GM10266 (cell line): ENCODE data around the gene HTT.

Experiments used
- DNase-seq: peaks from one replicate; pipeline ENCODE4 v3.0.0; 2012; ENCODE audit errors: extremely low spot score
- TF ChIP-seq, protein P1 (sequence below): IDR thresholded peaks from 2 replicates; pipeline ENCODE4 v1.5.1; 2012; ENCODE audit warnings: mild to moderate bottlenecking, low read depth; ENCODE audit not compliant: control insufficient read depth, insufficient read depth; ENCODE audit errors: missing control alignments

The HTT gene

DNA sequence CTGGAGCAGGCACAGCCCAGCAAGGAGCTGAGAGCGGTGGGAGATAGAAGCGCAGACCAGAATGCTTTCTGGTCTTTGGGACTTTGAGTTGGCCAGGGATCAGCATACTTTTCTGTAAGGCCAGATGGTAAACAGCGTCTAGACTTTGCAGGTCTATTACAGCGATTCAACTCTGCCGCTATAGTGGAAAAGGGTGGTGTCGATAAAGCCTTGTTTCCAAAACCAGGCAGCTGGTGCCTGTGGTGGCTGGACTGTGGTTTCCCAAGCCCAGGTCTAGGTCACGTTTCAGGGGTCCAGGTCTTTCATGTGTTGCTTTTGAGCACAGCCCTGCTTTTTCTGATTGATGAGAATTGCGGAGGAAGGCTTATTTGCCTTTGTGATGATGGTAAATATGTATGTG is 40.2 kb upstream of the HTT start:
- DNase-seq, result no peak
- TF ChIP-seq, protein P1, sequence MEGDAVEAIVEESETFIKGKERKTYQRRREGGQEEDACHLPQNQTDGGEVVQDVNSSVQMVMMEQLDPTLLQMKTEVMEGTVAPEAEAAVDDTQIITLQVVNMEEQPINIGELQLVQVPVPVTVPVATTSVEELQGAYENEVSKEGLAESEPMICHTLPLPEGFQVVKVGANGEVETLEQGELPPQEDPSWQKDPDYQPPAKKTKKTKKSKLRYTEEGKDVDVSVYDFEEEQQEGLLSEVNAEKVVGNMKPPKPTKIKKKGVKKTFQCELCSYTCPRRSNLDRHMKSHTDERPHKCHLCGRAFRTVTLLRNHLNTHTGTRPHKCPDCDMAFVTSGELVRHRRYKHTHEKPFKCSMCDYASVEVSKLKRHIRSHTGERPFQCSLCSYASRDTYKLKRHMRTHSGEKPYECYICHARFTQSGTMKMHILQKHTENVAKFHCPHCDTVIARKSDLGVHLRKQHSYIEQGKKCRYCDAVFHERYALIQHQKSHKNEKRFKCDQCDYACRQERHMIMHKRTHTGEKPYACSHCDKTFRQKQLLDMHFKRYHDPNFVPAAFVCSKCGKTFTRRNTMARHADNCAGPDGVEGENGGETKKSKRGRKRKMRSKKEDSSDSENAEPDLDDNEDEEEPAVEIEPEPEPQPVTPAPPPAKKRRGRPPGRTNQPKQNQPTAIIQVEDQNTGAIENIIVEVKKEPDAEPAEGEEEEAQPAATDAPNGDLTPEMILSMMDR, result no peak

DNA sequence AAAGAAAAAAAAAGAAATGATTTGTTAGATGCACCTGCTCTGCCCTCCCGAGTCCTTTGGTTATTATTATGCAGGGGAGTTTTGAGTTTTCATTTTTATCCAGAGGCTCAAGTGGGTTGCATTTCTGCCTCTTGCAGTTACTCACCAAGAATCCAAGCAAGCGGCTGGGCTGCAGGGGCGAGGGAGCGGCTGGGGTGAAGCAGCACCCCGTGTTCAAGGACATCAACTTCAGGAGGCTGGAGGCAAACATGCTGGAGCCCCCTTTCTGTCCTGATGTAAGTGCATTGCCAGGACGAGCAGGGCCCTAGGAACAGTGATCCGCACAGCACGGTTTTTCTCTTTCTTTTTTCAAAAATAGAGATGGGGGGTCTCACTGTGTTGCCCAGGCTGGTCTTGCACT is 39.2 kb upstream of the HTT start:
- no peak for DNase-seq
- TF ChIP-seq, protein P1, result no peak

DNA sequence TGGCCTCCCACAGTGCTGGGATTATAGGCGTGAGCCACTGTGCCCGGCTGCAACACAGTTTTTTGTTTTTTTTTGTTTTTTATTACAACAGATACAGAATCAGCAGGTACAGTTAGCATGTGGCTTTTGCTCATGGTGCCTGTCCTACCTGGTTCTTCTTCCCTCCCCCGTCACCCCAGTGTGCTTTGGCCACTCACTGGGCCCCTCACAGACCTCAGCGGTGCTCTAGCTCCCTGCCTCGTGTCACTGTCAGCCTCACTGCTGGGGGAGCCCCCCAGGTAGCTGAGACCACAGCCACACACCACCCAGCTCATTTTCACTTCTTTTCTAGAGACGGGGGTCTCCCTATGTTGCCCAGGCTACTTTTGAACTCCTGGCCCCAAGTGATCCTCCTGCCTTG is 38.8 kb upstream of the HTT start:
- TF ChIP-seq, protein P1, result no peak

DNA sequence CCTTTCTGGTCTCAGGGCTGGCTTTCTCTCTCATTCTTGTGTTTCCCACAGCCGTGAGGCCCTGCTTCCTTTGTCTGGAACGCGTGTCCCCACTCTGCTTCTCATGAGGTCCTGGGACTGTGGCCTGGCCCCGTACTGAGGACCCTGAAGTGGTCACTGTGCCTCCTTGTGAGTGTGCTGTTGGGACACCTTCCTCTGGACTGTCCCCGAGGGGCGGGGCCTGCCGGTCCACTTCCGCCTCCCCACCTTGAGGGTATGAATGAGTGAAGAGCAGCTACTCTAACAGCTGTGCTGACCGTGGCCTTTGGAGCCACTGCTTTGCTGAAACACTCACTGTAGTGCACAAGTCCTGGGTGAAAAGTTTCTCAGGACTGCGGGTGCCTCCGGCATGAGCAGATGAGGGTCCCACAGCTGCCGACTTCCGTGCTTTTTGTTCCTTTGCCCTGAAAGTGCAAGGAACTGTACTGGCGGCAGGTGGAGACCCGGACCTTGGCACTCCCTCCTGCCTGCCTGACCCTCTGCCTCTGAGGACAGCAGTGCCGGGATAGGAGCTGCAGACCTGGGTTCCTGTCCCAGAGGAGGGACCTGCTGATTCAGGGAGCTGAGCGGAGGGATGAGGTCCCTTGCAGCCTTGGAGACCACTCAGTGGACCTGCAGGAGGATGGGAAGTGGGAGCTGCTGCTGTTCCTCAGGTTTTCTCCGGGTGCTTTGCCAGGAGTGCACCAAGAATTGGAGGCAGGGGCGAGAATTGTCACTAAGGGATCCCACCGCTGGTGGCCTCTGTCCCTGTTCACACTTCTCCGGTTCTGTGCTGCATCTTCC is 38.1 kb upstream of the HTT start:
- TF ChIP-seq, protein P1, result no peak
- DNase-seq, result no peak

More for the DNA sequence above, 38.8 kb upstream of the HTT start:
- no peak for DNase-seq

DNA sequence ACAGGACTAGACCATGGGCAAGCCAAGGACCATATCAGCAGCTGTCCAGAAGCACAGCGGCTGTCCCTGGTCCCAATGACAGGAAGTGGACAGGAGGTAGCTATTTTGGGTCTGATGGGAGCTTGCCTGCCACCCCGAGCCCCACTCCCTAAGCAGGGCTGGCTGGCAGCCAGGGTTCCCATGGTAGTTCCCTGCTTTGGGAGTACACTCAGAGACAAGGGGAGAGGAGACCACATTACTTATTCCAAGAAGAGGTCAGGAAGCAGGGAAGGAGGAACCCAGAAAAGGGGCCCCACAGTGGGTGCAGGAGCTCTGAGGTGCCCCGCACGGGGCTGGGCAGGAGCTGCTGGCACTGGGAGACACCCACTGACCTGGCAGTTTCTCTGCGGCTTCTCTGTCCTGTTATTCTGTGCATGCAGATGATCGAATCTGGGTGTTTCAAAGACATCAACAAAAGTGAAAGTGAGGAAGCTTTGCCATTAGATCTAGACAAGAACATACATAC is 36.5 kb upstream of the HTT start:
- TF ChIP-seq, protein P1, result no peak
- no peak for DNase-seq

DNA sequence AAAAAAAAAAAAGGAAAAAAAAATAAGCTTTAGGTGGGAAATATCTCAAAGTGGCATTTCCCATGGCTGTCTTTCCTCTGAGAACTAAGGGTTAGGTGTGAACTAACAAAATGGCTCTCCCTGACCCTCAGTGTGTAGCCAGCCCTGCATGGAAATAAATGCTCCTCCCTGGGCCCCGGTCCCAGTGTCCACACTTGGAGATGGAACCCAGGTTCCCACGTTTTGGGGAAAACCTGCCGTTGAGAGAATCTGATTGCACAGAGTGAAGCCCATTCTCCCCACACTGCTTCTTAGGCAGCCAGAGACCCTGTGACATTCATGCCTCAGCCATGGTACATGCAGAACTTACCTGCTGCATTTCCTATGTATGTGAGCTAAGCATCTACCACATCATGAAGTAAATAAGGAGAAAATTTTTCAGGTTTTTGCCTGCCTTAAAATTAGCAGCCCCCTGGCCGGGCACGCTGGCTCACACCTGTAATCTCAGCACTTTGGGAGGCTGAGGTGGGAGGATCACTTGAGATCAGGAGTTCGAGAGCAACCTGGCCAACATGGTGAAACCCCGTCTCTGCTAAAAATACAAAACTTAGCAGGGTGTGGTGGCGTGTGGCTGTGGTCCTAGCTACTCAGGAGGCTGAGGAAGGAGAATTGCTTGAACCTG is 34.6 kb upstream of the HTT start:
- DNase-seq, result no peak
- TF ChIP-seq, protein P1, result no peak
